GM21390 (cell line): ENCODE results near the gene SGSH.
"Not testable (repeated sequence)": the region's sequence is repeated elsewhere in the genome, so short reads cannot be mapped to it uniquely, and the experiment has no call there.

Experiments
- ATAC-seq: cut with Tn5 transposase; IDR thresholded peaks from one replicate; pipeline ENCODE4 v1.9.1; 2021; ENCODE audit not compliant: unreplicated experiment

The SGSH gene

DNA sequence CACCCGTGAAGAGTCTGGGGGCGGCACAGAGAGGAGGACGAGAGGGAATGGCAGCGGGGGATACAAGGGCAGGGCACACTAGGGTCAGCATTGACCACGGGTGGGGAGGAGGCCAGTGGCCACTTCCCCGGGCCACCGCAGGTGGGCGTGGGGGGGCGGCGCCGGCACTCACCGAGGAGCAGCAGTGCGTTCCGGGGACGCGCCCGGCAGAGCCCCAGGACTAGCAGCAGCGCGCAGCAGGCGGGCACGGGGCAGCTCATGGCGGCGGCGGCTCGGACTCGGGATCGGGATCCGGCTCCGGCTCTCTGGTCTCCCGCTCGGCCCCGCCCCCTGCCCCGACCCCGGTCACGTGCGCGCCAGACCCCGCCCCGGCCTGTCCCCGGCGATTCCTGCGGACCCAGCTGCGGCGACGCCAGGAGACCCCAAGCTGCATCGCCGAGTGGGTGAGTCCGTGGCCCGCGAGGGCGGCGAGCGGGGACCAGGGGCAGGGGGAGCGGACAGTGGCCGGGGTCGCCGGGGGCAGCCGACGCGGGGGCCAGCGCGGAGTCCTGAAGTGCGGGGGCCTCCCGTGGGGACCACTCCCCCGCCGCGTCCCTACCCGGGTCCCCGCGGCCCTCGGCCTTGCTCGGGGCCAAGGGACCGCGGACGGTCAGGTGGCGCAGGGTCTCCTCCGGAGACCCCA is at the start of gene SGSH, which contains the start of gene SLC26A11:
Gene SGSH (minus strand): TSS at position 280 of the 682 bp plus-strand sequence. CDS start 20 bp downstream, at position 260.
Gene SLC26A11 (plus strand): TSS at position 374 of the 682 bp plus-strand sequence. CDS start 1,134 bp downstream, outside the sequence.
- ATAC-seq = peak; percentile 45

DNA sequence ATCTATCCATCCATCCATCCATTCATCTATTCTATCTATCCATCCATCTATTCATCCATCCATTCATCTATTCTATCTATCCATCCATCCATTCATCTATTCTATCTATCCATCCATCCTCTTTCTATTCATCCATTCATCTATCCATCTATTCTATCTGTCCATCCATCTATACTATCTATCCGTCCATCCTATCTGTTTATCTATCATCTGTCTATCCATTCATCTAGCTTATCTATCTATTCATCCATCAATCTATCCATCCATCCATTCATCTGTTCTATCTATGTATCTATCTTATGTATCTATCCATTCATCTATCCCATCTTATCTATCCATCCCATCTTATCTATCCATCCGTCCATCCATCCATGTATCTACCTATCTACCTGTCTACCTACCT is 49.3 kb upstream of the SGSH start:
- ATAC-seq = no peak

DNA sequence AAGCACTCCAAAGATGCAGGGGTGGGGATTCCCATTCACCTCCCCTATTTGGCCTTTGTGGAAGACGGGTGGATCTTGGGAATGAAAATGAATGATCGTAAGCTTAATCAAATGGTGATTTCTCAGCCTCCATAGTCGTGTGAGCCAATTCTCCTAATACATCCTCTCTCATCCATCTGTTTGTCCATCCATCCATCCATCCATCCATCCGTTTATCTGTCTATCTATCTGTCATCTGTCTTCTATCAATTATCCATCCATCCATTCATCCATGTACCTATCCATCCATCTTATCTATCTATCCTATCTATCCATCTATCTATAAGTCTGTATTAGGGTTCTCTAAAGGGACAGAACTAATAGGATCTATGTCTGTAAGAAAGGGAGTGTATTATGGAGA is 48.3 kb upstream of the SGSH start:
- ATAC-seq = no peak

DNA sequence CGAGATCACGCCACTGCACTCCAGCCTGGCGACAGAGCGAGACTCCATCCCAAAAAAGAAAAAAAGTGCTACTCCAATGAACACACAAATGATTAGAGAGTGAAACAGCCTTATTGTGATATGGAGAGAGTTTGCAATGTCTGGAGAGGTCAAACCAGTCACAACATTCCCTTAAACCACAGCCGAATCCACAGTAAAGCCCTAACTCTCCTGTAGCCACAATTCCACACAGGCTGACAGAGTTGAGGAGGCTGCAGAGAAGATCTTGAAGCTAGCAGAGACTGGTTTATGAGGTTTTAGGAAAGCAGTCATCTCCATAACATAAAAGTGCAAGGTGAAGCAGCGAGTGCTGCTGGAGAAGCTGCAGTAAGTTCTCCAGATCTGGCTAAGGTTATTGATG is 47.3 kb upstream of the SGSH start:
- ATAC-seq = no peak

DNA sequence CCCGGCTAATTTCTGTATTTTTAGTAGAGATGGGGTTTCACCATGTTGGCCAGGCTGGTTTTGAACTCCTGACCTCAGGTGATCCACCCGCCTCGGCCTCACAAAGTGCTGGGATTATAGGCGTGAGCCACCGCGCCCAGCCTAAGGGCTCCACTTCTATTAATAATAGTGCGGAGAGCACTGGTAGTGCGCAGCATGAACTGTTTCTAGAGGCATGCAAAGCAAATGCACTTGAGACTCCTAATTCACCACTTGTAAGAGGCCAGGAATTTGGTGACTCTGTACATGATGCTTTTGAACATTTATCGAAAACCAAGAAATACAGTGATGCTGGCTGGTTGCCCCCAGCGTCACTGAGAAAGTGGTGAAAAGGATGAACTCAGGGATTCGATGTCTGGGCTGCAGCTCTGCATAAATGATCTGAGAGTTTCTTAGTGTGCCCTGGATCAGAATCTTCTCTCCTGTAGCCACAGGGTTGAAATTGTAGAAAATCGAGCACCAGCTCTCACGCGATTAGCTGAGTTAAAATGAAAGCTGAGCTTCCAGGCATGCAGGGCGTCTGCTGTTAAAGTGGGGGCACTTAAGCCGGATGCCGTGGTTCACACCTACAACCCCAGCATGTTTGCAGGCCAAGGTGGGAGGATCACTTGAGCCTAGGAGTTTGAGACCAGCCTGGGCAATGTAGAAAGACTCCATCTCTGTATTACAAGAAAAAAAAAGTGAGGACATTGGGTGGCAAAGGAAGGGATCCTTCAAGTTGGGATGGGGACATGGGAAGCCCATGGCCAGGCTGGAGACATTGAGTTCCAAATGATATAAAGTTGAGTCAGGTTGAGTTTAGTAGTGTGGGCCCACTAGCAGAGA is 45.3 kb upstream of the SGSH start:
- no peak for ATAC-seq

DNA sequence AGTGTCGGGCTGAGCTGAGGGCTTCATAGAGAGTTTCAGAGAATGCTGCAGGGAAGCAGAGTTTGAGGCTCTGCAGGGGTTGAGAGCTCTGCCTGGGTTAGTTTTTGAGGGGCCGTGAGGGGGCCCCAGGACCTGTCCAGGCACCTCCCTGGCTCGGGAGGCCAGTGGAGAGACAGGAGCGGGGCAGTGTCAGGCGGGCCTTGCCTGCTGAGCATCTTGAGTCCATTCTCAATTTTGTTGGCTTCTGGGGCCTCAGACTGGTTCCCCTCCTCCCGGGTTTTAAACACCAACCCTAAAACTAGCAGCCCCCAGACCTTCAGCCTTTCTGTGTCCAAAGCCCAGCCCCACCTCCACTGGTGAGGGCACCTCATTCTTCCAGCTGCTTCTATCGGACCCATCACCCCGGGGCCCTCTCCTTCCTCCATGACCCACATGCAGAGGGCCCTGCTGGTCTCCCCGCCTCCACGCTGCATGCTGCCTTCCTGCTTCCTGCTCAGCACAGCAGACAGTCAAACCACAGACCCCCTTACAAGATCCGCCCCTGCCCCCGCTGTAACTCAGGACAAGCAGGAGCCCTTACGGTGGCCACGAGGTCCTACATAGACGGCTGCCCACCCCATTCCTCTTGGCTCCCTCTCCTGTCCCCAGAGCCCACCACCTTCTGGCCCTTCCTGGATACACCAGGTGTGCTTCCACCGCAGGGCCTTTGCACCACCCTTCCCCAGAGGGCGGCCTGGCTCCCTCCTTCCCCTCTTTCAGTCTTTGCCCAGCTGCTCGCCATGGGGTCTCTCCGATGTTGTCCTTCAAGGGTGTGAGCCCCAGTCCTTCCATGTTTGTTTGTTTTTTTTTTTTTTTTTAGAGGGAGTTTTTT is 44.3 kb upstream of the SGSH start:
- no peak for ATAC-seq

DNA sequence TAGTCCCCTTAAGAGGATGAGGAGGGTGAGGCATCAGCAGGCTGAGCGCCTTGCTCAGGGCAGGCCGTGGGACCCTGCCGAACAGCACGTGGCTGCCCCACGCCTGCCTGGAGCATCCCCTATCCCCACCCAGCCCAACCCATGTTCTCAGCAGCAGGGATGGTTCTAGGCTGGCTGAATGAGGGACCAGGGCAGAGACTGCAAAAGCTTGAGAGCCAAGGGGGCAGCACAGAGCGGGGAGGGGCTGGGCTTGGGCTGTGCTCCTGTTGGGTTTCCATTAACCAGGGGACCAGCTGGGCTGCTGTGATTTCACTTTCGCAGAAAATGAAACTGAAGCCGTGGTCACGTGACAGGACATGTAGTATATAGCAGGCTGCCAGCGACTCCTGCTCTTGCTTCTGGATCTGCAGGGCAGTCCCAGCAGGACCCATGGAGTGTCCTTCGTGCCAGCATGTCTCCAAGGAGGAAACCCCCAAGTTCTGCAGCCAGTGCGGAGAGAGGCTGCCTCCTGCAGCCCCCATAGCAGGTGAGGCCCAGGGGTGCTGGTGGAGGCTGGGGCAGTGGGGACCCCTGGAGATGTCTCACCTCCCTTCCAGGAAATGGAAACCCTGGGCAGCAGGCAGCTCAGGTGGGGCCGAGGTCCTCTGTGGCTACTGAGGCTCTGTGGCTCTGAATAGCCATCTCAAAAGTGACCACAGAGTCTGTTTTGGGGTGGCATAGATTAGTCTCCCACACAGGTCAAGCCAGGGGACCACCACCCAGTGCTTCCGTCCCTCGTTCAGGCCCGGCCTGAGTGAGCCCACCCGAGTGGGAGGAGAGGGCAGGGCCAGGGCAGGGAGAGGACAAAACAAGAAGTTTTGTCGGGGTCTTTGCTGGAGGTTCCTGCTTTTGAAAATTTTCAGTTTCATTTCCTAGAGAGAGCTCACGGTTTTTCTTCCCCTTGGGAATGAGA is 43.4 kb upstream of the SGSH start:
- ATAC-seq = peak; percentile 39

DNA sequence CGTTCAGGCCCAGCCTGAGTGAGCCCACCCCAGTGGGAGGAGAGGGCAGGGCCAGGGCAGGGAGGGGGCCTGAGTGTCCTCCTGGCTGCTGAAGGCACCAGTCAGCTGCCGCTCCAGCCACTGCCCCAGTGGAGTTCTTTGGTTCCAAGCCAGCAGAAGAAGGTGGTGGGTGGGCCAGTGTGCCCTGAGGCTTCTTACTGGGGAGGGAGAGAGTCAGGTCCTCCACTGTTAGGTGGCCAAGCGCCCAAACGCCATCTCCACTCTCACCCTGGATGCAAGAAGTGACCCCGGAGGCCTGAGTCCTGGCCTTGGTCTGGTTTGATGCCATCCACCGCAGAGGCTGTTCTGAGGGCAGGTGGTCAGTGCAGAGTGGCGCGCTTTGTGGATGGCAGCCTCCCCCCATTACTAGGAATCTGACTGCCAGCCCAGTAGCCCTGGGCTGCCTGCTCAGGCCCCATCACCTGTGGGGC is 42.7 kb upstream of the SGSH start:
- ATAC-seq = no peak

DNA sequence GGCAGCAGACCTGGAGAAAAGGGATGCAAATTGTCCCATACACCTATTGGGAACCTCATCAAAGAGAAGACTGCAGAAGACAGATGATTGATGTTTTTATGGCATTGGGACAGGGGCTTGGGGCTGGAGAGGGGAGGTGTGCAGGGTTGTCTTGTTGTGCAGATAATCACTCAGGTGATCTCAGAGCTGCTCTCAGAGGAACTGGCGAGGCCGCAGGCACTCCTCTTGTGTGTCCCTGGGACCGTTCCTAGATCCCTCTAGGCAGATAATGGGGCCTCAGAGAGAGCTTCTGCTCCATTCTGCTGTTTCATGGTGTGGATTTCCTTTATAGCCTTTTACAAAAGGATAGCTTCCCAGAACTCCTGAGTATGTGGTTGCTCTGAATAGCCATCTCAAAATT is 42.2 kb upstream of the SGSH start:
- ATAC-seq = no peak

DNA sequence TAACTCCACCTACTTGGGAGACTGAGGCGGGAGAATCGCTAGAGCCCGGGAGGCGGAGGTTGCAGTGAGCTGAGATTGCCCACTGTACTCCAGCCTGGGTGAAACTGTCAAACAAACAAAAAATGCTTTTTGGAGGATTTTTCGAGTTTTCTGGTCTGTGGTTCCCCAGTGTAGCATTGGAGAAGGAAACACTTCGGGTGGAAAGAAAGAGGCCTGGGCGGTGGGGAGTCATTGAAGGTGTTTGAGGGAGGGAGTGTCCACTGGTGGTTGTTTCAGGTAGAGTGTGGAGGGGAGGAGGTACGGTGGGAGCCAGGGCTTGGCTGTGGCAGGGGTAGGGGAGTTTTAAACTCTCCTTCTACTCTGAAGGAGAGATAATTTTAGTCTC is 41.8 kb upstream of the SGSH start:
- no peak for ATAC-seq

DNA sequence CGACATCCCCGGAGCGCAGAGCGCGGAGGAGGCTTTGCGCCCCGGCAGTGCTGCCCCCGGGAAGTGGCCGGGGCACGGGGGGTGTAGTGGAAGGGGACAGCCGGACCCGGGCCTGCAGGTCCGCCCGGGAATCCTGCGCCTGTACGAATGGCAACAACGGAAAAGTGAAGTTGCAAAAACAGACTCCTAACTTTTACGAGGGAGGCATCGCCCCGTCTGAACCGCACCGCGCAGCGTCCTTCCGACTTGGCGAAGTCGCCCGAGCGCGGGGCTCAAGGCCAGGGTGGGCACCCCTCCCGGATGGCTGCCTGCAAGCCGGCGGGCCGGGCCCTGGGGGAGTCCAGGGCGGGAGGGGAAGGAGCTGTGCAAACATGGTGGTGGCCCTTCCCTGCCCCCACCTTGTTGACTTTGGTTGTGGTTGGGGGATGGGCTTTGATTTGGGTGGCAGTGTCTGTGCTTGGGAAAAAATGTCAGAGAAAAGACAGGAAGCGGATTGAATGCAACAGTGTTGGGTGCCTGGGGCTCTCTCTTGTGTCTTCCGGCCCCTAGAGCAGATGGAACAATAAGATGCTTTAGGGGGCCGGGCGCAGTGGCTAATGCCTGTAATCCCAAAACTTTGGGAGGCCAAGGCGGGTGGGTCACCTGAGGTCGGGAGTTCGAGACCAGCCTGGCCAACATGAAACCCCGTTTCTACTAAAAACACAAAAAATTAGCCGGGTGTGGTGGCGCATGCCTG is 41.2 kb upstream of the SGSH start:
- no peak for ATAC-seq

DNA sequence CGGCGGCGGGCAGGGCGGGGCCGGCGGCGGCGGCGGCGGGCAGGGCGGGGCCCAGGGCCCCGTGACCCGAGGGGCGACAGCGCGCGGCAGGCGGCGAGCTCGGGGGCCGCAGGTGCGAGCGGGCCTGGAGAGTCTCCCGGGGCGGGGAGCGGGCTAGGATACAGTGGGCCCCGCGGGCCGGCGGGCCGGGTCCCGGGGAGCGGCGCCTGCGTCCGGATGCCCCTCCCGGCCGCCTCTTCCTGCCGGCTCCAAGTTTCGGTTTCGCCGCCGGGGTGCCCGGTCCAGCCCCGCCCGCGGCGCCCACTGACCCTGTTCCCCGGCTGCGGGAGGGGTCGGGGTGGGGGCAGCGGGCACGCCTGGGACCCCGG is 40.6 kb upstream of the SGSH start, which contains the start of gene RNF213:
Gene RNF213 (plus strand): TSS at position 62 of the 368 bp plus-strand sequence. CDS start 2,830 bp downstream, outside the sequence.
- ATAC-seq = peak; percentile 22

DNA sequence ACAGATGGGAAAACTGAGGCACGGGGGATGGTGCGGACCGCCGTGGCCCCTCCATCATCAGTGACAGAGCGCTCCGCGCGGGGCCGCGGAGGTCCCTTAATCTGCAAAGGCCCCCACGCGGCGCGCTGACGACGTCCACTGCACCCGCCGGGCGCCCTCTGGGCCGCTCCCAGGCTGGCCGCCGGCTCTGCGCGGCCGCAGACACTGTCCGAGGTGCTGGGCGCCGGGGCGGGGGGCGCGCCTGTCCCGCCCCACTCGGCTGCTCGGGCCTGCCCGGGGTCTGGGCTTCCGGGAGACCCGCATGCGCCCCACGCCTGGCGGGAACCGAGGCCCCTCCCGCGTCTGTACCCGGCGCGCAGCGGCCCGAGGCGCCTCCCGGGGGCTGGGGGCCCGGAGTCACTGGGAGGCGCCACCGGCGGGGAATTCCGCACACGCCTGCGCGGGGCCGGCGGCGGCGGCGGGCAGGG is 40.0 kb upstream of the SGSH start:
- no peak for ATAC-seq

DNA sequence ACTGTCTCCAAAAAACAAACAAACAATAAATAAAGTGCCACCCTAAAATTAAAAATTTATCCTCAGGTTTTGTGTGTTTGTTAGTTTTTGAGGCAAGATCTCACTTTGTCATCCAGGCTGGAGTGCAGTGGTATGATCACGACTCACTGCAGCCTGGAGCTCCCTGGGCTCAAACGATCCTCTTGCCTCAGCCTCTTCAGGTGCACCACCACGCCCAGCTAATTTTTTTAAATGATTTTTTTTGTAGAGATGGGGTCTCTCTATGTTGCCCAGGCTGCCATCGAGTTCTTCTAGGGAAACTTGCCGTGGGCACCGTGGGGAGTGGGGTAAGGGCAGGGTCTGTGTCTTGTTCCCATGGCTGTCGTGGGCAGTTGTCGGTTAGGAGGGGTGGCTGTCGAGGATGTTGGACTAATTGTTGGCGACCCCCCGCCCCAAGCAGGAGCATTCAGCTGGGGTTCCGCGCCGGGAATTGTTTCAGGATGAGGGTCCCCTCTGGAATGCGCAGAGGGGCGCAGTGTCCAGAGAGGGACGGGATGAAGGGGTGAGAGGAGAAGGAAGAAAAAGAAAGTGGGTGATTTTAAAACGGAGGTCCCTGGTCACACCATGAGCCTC is 39.4 kb upstream of the SGSH start:
- no peak for ATAC-seq

DNA sequence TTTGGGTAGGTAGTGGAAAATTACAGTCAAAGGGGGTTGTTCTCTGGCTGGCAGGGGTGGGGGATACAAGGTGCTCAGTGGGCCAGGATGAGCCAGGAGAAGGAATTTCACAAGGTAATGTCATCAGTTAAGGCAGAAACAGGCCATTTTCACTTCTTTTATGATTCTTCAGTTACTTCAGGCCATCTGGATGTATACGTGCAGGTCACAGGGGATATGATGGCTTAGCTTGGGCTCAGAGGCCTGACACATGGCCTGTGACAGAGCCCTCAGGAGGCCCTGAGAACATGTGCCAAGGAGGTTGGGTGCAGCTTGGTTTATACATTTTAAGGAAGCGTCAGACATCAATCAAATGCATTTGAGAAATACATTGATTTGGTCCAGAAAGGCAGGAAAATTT is 38.2 kb upstream of the SGSH start:
- not testable (repeated sequence) for ATAC-seq

DNA sequence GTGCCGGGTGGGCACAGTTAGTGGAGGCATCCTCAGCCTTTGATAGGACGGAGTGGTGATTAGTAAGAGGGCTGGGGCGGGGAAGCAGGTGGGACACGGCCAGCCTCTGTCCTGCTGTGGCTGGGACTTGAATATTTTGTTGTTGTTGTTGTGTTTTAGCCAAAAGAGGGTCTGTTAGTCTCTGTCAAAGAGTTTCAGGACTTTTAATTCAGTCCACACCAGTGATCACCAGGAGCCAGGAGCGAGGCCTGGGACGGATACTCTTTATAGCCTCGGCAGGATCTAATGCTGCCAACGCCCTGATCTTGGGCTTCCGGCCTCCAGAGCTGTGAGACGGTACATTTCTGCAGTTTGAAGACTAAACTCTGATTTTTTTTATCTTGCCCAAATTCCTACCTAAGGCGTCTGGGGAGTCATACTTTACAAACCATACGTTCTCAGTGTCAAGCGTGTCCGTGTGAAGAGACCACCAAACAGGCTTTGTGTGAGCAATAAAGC is 37.6 kb upstream of the SGSH start:
- no peak for ATAC-seq

DNA sequence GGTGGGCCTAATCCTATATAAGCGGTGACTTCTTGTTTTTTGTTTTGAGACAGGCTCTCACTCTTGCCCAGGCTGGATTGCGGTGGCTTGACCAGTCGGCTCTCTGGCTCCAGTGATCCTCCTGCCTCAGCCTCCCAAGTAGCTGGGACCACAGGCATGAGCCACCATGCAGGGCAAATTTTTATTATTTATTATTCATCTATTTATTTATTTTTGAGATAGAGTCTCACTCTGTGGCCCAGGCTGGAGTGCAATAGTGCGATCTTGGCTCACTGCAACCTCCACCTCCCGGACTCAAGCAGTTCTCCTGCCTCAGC is 35.9 kb upstream of the SGSH start:
- no peak for ATAC-seq

DNA sequence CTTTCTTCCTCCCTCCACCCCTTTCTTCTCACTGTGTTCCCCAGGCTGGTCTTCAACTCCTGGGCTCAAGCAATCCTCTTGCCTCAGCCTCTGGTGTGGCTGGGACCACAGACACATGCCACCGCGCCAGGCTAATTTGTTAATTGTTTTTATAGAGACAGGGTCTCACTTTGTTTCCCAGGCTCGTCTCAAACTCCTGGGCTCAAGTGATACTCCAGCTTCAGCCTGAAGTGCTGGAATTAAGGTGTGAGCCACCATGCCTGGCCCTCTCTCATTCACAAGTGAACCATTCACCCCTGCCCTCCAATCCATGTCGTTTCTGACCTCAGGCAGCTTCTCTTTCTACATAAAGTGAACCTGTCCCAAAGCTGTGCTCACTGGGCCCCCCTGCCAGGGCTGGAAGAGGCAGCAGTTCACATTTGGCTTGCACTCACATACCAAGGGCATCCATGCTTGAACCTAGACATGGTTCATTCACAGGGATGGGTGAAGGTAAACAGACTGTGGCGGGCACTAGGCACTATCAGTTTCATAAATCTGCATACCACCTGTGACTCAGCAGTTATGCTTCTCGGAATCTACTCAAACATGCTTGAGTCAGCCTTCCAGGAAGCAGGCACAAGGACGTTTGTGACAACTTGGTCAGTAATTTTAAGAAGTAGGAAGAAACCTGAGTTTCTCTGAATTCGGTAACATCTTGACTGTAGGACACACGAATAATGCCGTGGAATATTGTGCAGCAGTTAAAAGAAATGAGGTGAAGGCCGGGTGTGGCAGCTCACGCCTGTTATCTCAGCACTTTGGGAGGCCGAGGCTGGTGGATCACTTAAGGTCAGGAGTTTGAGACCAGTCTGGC is 34.5 kb upstream of the SGSH start:
- peak; percentile 53 for ATAC-seq
